Measurements from ENCODE around the gene RAB39A. TPM values are rescaled to one million over a fixed set of nuclear protein-coding genes. Genes with fewer than 3 reads are reported as not detected.
"Not testable (repeated sequence)": the region's sequence is repeated elsewhere in the genome, so short reads cannot be mapped to it uniquely, and the experiment has no call there.

RAB39A gene
- total and polyA plus RNA-seq, 2 donors (not counting 1 experiment from before 2014, with no cell fraction given): not detected

DNA sequence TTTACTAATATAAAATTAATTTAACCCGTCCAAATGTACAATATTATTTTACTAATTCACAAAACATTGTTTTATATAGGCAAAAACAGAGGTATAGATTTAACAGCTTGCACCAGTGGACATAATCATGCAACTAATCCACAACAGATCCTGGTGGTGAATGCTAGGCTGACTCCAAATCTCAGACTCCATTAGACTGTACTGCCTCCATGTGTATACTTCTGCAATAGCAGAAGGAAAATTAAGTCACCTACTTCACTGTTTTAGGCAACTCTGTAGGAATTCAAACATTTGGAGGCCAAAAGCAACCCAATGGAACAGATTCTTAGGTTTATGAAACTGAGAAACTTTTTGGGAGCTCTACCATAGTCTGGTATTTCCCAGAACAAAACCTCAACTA is 30.0 kb upstream of the RAB39A start:
- H3K27me3 ChIP-seq (ENCODE audit: control insufficient read depth, insufficient read depth, low read length): no peaks in the 10 kb centered on the region
- TF ChIP-seq EZH2 (IDR thresholded peaks at IDR 0.05; ENCODE audit: low read length, missing control alignments): no peak
- TF ChIP-seq, protein P1, sequence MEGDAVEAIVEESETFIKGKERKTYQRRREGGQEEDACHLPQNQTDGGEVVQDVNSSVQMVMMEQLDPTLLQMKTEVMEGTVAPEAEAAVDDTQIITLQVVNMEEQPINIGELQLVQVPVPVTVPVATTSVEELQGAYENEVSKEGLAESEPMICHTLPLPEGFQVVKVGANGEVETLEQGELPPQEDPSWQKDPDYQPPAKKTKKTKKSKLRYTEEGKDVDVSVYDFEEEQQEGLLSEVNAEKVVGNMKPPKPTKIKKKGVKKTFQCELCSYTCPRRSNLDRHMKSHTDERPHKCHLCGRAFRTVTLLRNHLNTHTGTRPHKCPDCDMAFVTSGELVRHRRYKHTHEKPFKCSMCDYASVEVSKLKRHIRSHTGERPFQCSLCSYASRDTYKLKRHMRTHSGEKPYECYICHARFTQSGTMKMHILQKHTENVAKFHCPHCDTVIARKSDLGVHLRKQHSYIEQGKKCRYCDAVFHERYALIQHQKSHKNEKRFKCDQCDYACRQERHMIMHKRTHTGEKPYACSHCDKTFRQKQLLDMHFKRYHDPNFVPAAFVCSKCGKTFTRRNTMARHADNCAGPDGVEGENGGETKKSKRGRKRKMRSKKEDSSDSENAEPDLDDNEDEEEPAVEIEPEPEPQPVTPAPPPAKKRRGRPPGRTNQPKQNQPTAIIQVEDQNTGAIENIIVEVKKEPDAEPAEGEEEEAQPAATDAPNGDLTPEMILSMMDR (conservative IDR thresholded peaks at IDR 0.05 in 1 of 2, IDR thresholded peaks at IDR 0.05 in 1 of 2; ENCODE audit: low read depth in 1 of 2, low read length in 2 of 2): peak; percentile 56 to 59
- no peak overlapping the region for H3K27ac ChIP-seq (ENCODE audit: insufficient read depth, low read length)
- H3K9me3 ChIP-seq (ENCODE audit: control insufficient read depth, insufficient read depth, low read depth, low read length): no peaks in the 10 kb centered on the region
- no peak overlapping the region for H3K4me3 ChIP-seq (replicated peaks in 1 of 4; ENCODE audit: control extremely low read depth in 1 of 4, insufficient read depth in 1 of 4, low read depth in 3 of 4, low read length in 4 of 4)
- no peak overlapping the region for H3K9ac ChIP-seq (ENCODE audit: insufficient read depth, low read length)
- H3K4me1 ChIP-seq (ENCODE audit: control insufficient read depth, extremely low read depth, insufficient read depth, low read length): no peaks in the 10 kb centered on the region
- DNase-seq (ENCODE audit: low read depth in 2 of 2): peak; percentile 50 to 57
- H3K79me2 ChIP-seq (ENCODE audit: control insufficient read depth, insufficient read depth, low read length): no peaks in the 10 kb centered on the region
- no peak overlapping the region for H2AFZ ChIP-seq (ENCODE audit: low read length)
- H3K4me2 ChIP-seq (ENCODE audit: extremely low read depth, insufficient read depth, low read length): no peak overlapping the region
- H3K36me3 ChIP-seq (ENCODE audit: control insufficient read depth, insufficient read depth, low read length): no peaks in the 10 kb centered on the region
- H4K20me1 ChIP-seq (ENCODE audit: control insufficient read depth, extremely low read depth, insufficient read depth, low read length): no peaks in the 10 kb centered on the region

DNA sequence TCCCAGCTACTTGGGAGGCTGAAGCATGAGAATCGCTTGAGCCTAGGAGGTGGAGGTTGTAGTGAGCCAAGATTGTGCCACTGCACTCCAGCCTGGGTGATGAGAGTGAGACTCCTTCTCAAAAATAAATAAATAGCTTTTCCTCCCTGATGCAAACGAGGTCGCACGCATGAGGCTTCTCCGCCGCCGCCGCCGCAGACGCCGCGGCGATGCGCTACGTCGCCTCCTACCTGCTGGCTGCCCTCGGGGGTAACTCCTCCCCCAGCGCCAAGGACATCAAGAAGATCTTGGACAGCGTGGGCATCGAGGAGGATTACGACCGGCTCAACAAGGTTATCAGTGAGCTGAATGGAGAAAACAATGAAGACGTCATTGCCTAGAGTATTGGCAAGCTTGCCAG is 20.0 kb upstream of the RAB39A start:
- Histone ChIP-seq H4K20me1 (ENCODE audit: control insufficient read depth, extremely low read depth, insufficient read depth, low read length) (no peaks in the 10 kb centered on the region), H3K79me2 (ENCODE audit: control insufficient read depth, insufficient read depth, low read length) (no peaks in the 10 kb centered on the region), H2AFZ (ENCODE audit: low read length) (no peak overlapping the region), H3K27me3 (ENCODE audit: control insufficient read depth, insufficient read depth, low read length) (no peaks in the 10 kb centered on the region), H3K4me2 (ENCODE audit: extremely low read depth, insufficient read depth, low read length) (no peak overlapping the region), H3K9me3 (ENCODE audit: control insufficient read depth, insufficient read depth, low read depth, low read length) (no peaks in the 10 kb centered on the region), H3K9ac (ENCODE audit: insufficient read depth, low read length) (no peak overlapping the region), H3K4me1 (ENCODE audit: control insufficient read depth, extremely low read depth, insufficient read depth, low read length) (no peaks in the 10 kb centered on the region), H3K27ac (ENCODE audit: insufficient read depth, low read length) (no peak overlapping the region), H3K36me3 (ENCODE audit: control insufficient read depth, insufficient read depth, low read length) (no peaks in the 10 kb centered on the region), H3K4me3 (replicated peaks in 1 of 4; ENCODE audit: control extremely low read depth in 1 of 4, insufficient read depth in 1 of 4, low read depth in 3 of 4, low read length in 4 of 4) (no peak overlapping the region)
- no peak for TF ChIP-seq EZH2 (IDR thresholded peaks at IDR 0.05; ENCODE audit: low read length, missing control alignments)
- TF ChIP-seq, protein P1 (conservative IDR thresholded peaks at IDR 0.05 in 1 of 2, IDR thresholded peaks at IDR 0.05 in 1 of 2; ENCODE audit: low read depth in 1 of 2, low read length in 2 of 2): no peak
- DNase-seq (ENCODE audit: low read depth in 2 of 2): no peak

DNA sequence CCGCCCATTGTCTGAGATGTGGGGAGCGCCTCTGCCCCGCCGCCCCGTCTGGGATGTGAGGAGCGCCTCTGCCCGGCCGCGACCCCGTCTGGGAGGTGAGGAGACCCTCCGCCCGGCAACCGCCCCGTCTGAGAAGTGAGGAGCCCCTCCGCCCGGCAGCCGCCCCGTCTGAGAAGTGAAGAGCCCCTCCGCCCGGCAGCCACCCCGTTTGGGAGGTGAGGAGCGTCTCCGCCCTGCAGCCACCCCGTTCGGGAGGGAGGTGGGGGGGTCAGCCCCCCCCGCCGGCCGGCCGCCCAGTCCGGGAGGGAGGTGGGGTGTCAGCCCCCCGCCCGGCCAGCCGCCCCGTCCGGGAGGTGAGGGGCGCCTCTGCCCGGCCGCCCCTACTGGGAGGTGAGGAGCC is 15.8 kb upstream of the RAB39A start:
- not testable (repeated sequence) for H3K79me2 ChIP-seq (ENCODE audit: control insufficient read depth, insufficient read depth, low read length); H4K20me1 ChIP-seq (ENCODE audit: control insufficient read depth, extremely low read depth, insufficient read depth, low read length); H3K27me3 ChIP-seq (ENCODE audit: control insufficient read depth, insufficient read depth, low read length); H3K9me3 ChIP-seq (ENCODE audit: control insufficient read depth, insufficient read depth, low read depth, low read length); H3K4me2 ChIP-seq (ENCODE audit: extremely low read depth, insufficient read depth, low read length); H3K9ac ChIP-seq (ENCODE audit: insufficient read depth, low read length); H3K27ac ChIP-seq (ENCODE audit: insufficient read depth, low read length); H2AFZ ChIP-seq (ENCODE audit: low read length); H3K36me3 ChIP-seq (ENCODE audit: control insufficient read depth, insufficient read depth, low read length); H3K4me1 ChIP-seq (ENCODE audit: control insufficient read depth, extremely low read depth, insufficient read depth, low read length); H3K4me3 ChIP-seq (replicated peaks in 1 of 4; ENCODE audit: control extremely low read depth in 1 of 4, insufficient read depth in 1 of 4, low read depth in 3 of 4, low read length in 4 of 4); DNase-seq (ENCODE audit: low read depth in 2 of 2)
